ENCODE measurements around the gene EIF5B. TPM values are rescaled to one million over a fixed set of nuclear protein-coding genes. Genes with fewer than 3 reads are reported as not detected.
"Not testable (repeated sequence)": the region's sequence is repeated elsewhere in the genome, so short reads cannot be mapped to it uniquely, and the experiment has no call there.

The EIF5B gene
- total RNA-seq, 1 donor from 2014 or later: 44.8 TPM

- DNase-seq (ENCODE audit: extremely low spot score, unreplicated experiment): no peak
- H3K36me3 Mint-ChIP-seq: no peaks in the 10 kb centered on the region
- TF ChIP-seq, protein P1, sequence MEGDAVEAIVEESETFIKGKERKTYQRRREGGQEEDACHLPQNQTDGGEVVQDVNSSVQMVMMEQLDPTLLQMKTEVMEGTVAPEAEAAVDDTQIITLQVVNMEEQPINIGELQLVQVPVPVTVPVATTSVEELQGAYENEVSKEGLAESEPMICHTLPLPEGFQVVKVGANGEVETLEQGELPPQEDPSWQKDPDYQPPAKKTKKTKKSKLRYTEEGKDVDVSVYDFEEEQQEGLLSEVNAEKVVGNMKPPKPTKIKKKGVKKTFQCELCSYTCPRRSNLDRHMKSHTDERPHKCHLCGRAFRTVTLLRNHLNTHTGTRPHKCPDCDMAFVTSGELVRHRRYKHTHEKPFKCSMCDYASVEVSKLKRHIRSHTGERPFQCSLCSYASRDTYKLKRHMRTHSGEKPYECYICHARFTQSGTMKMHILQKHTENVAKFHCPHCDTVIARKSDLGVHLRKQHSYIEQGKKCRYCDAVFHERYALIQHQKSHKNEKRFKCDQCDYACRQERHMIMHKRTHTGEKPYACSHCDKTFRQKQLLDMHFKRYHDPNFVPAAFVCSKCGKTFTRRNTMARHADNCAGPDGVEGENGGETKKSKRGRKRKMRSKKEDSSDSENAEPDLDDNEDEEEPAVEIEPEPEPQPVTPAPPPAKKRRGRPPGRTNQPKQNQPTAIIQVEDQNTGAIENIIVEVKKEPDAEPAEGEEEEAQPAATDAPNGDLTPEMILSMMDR (conservative IDR thresholded peaks at IDR 0.05): no peak
- no peak overlapping the region for H3K27ac Mint-ChIP-seq
- H3K4me3 Mint-ChIP-seq: no peak overlapping the region
- peaks cover 14% of the 10 kb centered on the region for H3K4me1 Mint-ChIP-seq (ENCODE audit: unreplicated experiment)
- no peaks in the 10 kb centered on the region for H3K9me3 Mint-ChIP-seq
- H3K27me3 Mint-ChIP-seq: no peaks in the 10 kb centered on the region
These were observed 5.3 kb downstream of the EIF5B start for GRCh38 chr2:99342536-99342935.

DNA sequence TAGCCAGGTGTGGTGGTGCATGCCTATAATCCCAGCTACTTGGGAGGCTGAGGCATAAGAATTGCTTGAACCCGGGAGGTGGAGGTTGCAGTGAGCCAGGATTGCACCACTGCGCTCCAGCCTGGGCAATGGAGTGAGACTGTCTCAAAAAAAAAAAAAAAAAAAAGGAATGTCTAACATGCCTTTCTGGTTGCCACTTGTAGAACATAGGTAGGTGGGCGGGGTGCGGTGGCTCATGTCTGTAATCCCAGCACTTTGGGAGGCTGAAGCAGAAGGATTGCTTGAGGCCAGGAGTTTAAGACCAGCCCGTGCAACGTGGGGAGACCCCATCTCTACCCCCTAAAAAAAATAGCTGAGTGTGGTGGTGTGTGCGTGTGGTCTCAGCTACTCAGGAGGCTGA lies 8.3 kb downstream of the EIF5B start:
- not testable (repeated sequence) for H3K36me3 Mint-ChIP-seq; H3K4me1 Mint-ChIP-seq (ENCODE audit: unreplicated experiment); H3K27me3 Mint-ChIP-seq; H3K27ac Mint-ChIP-seq; H3K4me3 Mint-ChIP-seq; H3K9me3 Mint-ChIP-seq; DNase-seq (ENCODE audit: extremely low spot score, unreplicated experiment)

GRCh38 chr2:99346218-99346617 lies 9.0 kb downstream of the EIF5B start:
- Mint-ChIP-seq H3K9me3 (no peaks in the 10 kb centered on the region), H3K27me3 (no peaks in the 10 kb centered on the region), H3K36me3 (no peaks in the 10 kb centered on the region), H3K27ac (no peak overlapping the region), H3K4me3 (no peak overlapping the region), H3K4me1 (ENCODE audit: unreplicated experiment) (peaks cover 6% of the 10 kb centered on the region)
- DNase-seq (ENCODE audit: extremely low spot score, unreplicated experiment): no peak
- TF ChIP-seq, protein P1 (conservative IDR thresholded peaks at IDR 0.05): no peak

GRCh38 chr2:99348173-99348572 lies 11.0 kb downstream of the EIF5B start:
- no peak overlapping the region for H3K4me3 Mint-ChIP-seq
- no peak for DNase-seq (ENCODE audit: extremely low spot score, unreplicated experiment)
- TF ChIP-seq, protein P1 (conservative IDR thresholded peaks at IDR 0.05): no peak
- no peak overlapping the region for H3K27ac Mint-ChIP-seq
- H3K9me3 Mint-ChIP-seq: no peaks in the 10 kb centered on the region
- no peaks in the 10 kb centered on the region for H3K27me3 Mint-ChIP-seq
- peaks cover 6% of the 10 kb centered on the region for H3K4me1 Mint-ChIP-seq (ENCODE audit: unreplicated experiment)
- H3K36me3 Mint-ChIP-seq: no peaks in the 10 kb centered on the region

- DNase-seq (ENCODE audit: extremely low spot score, unreplicated experiment): no peak
- Mint-ChIP-seq H3K36me3 (peaks cover 9% of the 10 kb centered on the region), H3K27me3 (no peaks in the 10 kb centered on the region), H3K4me3 (no peak overlapping the region), H3K27ac (peak overlapping the region; percentile 5), H3K4me1 (ENCODE audit: unreplicated experiment) (peaks cover 6% of the 10 kb centered on the region), H3K9me3 (no peaks in the 10 kb centered on the region)
- TF ChIP-seq, protein P1 (conservative IDR thresholded peaks at IDR 0.05): no peak
These were observed 13.0 kb downstream of the EIF5B start for GRCh38 chr2:99350194-99350593.

- H3K27ac Mint-ChIP-seq: no peak overlapping the region
- no peak overlapping the region for H3K4me3 Mint-ChIP-seq
- no peaks in the 10 kb centered on the region for H3K27me3 Mint-ChIP-seq
- H3K4me1 Mint-ChIP-seq (ENCODE audit: unreplicated experiment): peaks cover 8% of the 10 kb centered on the region
- DNase-seq (ENCODE audit: extremely low spot score, unreplicated experiment): no peak
- H3K9me3 Mint-ChIP-seq: no peaks in the 10 kb centered on the region
- H3K36me3 Mint-ChIP-seq: peaks cover 10% of the 10 kb centered on the region
- TF ChIP-seq, protein P1 (conservative IDR thresholded peaks at IDR 0.05): no peak
These were observed 16.9 kb downstream of the EIF5B start for GRCh38 chr2:99354070-99354469.

DNA sequence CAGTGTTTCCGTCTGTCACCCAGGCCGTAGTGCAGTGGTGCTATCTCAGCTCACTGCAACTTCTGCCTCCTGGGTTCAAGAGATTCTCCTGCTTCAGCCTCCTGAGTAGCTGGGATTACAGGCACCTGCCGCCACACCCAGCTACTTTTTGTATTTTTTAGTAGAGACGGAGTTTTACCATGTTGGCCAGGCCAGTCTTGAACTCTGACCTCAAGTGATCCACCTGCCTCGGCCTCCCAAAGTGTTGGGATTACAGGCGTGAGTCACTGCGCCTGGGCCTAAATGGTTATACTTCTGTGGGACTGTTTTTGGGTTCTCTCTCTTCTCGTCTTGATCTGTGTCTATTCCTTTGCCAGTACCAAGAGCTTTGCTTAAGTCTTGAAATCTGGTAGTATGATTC lies 17.6 kb downstream of the EIF5B start:
- H3K4me3 Mint-ChIP-seq; DNase-seq (ENCODE audit: extremely low spot score, unreplicated experiment); H3K27ac Mint-ChIP-seq; H3K27me3 Mint-ChIP-seq; H3K4me1 Mint-ChIP-seq (ENCODE audit: unreplicated experiment); H3K9me3 Mint-ChIP-seq; H3K36me3 Mint-ChIP-seq: not testable (repeated sequence)
